ENCODE data around the gene ASTN2.

Gene ASTN2

GRCh38 chr9:116791326-116791725 is 623.5 kb downstream of the ASTN2 start:
- Histone ChIP-seq H3K27ac (ENCODE audit: low read depth, low read length, poor library complexity, severe bottlenecking) (no peak overlapping the region), H3F3A (ENCODE audit: insufficient read depth, low read length) (no peaks in the 10 kb centered on the region), H2AFZ (ENCODE audit: low read length) (no peak overlapping the region), H3K9ac (ENCODE audit: low read length) (no peak overlapping the region), H3K4me3 (ENCODE audit: low read depth, low read length, poor library complexity, severe bottlenecking) (no peak overlapping the region), H3K4me2 (ENCODE audit: low read length) (no peak overlapping the region), H3K79me2 (ENCODE audit: insufficient read depth, low read length) (no peaks in the 10 kb centered on the region), H3K9me3 (ENCODE audit: low read length) (no peaks in the 10 kb centered on the region), H4K20me1 (ENCODE audit: insufficient read depth, low read length) (no peaks in the 10 kb centered on the region), H3K36me3 (ENCODE audit: insufficient read depth, low read length) (no peaks in the 10 kb centered on the region), H3K9me2 (ENCODE audit: low read depth, low read length) (no peaks in the 10 kb centered on the region), H3K4me1 (ENCODE audit: insufficient read depth, low read length, severe bottlenecking) (no peaks in the 10 kb centered on the region), H3K27me3 (ENCODE audit: insufficient read depth, low read length) (no peaks in the 10 kb centered on the region)
- TF ChIP-seq EZH2 (IDR thresholded peaks at IDR 0.05; ENCODE audit: borderline replicate concordance, low read length) = no peak
- TF ChIP-seq, protein P1, sequence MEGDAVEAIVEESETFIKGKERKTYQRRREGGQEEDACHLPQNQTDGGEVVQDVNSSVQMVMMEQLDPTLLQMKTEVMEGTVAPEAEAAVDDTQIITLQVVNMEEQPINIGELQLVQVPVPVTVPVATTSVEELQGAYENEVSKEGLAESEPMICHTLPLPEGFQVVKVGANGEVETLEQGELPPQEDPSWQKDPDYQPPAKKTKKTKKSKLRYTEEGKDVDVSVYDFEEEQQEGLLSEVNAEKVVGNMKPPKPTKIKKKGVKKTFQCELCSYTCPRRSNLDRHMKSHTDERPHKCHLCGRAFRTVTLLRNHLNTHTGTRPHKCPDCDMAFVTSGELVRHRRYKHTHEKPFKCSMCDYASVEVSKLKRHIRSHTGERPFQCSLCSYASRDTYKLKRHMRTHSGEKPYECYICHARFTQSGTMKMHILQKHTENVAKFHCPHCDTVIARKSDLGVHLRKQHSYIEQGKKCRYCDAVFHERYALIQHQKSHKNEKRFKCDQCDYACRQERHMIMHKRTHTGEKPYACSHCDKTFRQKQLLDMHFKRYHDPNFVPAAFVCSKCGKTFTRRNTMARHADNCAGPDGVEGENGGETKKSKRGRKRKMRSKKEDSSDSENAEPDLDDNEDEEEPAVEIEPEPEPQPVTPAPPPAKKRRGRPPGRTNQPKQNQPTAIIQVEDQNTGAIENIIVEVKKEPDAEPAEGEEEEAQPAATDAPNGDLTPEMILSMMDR (IDR thresholded peaks at IDR 0.05; ENCODE audit: low read length) = no peak

GRCh38 chr9:116789081-116789480 is 625.8 kb downstream of the ASTN2 start:
- Histone ChIP-seq H3K4me1 (ENCODE audit: insufficient read depth, low read length, severe bottlenecking) (no peaks in the 10 kb centered on the region), H3K9me3 (ENCODE audit: low read length) (no peaks in the 10 kb centered on the region), H3K79me2 (ENCODE audit: insufficient read depth, low read length) (no peaks in the 10 kb centered on the region), H4K20me1 (ENCODE audit: insufficient read depth, low read length) (no peaks in the 10 kb centered on the region), H3K9me2 (ENCODE audit: low read depth, low read length) (no peaks in the 10 kb centered on the region), H3K4me2 (ENCODE audit: low read length) (no peak overlapping the region), H3K36me3 (ENCODE audit: insufficient read depth, low read length) (no peaks in the 10 kb centered on the region), H3K27me3 (ENCODE audit: insufficient read depth, low read length) (no peaks in the 10 kb centered on the region), H3K4me3 (ENCODE audit: low read depth, low read length, poor library complexity, severe bottlenecking) (no peak overlapping the region), H3F3A (ENCODE audit: insufficient read depth, low read length) (no peaks in the 10 kb centered on the region), H2AFZ (ENCODE audit: low read length) (no peak overlapping the region), H3K9ac (ENCODE audit: low read length) (no peak overlapping the region), H3K27ac (ENCODE audit: low read depth, low read length, poor library complexity, severe bottlenecking) (no peak overlapping the region)
- TF ChIP-seq, protein P1 (IDR thresholded peaks at IDR 0.05; ENCODE audit: low read length) = no peak
- TF ChIP-seq EZH2 (IDR thresholded peaks at IDR 0.05; ENCODE audit: borderline replicate concordance, low read length) = no peak

GRCh38 chr9:116786737-116787136 is 628.1 kb downstream of the ASTN2 start:
- Histone ChIP-seq H2AFZ (ENCODE audit: low read length) (no peak overlapping the region), H3K4me1 (ENCODE audit: insufficient read depth, low read length, severe bottlenecking) (no peaks in the 10 kb centered on the region), H3K9ac (ENCODE audit: low read length) (no peak overlapping the region), H3K9me2 (ENCODE audit: low read depth, low read length) (no peaks in the 10 kb centered on the region), H3K36me3 (ENCODE audit: insufficient read depth, low read length) (no peaks in the 10 kb centered on the region), H3K79me2 (ENCODE audit: insufficient read depth, low read length) (no peaks in the 10 kb centered on the region), H3K4me3 (ENCODE audit: low read depth, low read length, poor library complexity, severe bottlenecking) (no peak overlapping the region), H3K27me3 (ENCODE audit: insufficient read depth, low read length) (no peaks in the 10 kb centered on the region), H3K9me3 (ENCODE audit: low read length) (no peaks in the 10 kb centered on the region), H3K27ac (ENCODE audit: low read depth, low read length, poor library complexity, severe bottlenecking) (no peak overlapping the region), H3F3A (ENCODE audit: insufficient read depth, low read length) (no peaks in the 10 kb centered on the region), H4K20me1 (ENCODE audit: insufficient read depth, low read length) (no peaks in the 10 kb centered on the region), H3K4me2 (ENCODE audit: low read length) (no peak overlapping the region)
- no peak for TF ChIP-seq EZH2 (IDR thresholded peaks at IDR 0.05; ENCODE audit: borderline replicate concordance, low read length)
- TF ChIP-seq, protein P1 (IDR thresholded peaks at IDR 0.05; ENCODE audit: low read length) = no peak

Data from OCI-LY1 (cell line).